Transverse colon (tissue), 4 donors: Measurements from ENCODE around the gene DEAF1. TPM values are rescaled to one million over a fixed set of nuclear protein-coding genes. Genes with fewer than 3 reads are reported as not detected.
A peak's percentile ranks its signal among the peaks of the same experiment; 100 is the strongest.

Experiments
- DNase-seq: peaks from one replicate; pipeline ENCODE4 v3.0.0-alpha.2; 2019
- H3K27ac ChIP-seq, 4 donors: fragments of 200-600 bp; sonication (generic); 2 replicates each; pipeline ENCODE4 v1.5.1; 2016 to 2018; ENCODE audit warnings: inconsistent platforms in 4 of 4
- H3K27me3 ChIP-seq: fragments of 200-600 bp; sonication (generic); 2 replicates; pipeline ENCODE4 v1.5.1; 2017; ENCODE audit warnings: inconsistent platforms
- H3K36me3 ChIP-seq, 4 donors: fragments of 200-600 bp; sonication (generic); 2 replicates each; pipeline ENCODE4 v1.5.1; 2017 to 2019; ENCODE audit warnings: inconsistent platforms in 4 of 4
- H3K4me1 ChIP-seq, 4 donors: fragments of 200-600 bp; sonication (generic); 2 replicates each; pipeline ENCODE4 v1.5.1; 2017 to 2020; ENCODE audit warnings: inconsistent platforms in 4 of 4
- H3K4me3 ChIP-seq, 4 donors: fragments of 200-600 bp; sonication (generic); 1 replicate in 1 of 4; 2 replicates in 3 of 4; pipeline versions ENCODE4 v1.5.1 to v1.6.1; 2017 to 2019; ENCODE audit warnings: inconsistent platforms in 4 of 4
- H3K9me3 ChIP-seq, 2 donors: fragments of 200-600 bp; sonication (generic); 2 replicates each; pipeline ENCODE4 v1.5.1; 2017 to 2019; ENCODE audit warnings: inconsistent platforms in 2 of 2
- CTCF ChIP-seq, 5 experiments: fragments of 200-600 bp in 3 of 5; fragments of 450-650 bp in 2 of 5; sonication (generic) in 3 of 5; IDR thresholded peaks; 1 replicate in 2 of 5; 2 replicates in 3 of 5; pipeline ENCODE4 v1.5.1; 2016 to 2017; ENCODE audit warnings: antibody characterized with exemption in 5 of 5, inconsistent platforms in 3 of 5, mild to moderate bottlenecking in 2 of 5, moderate library complexity in 1 of 5
- EP300 ChIP-seq: sonication (generic); formaldehyde crosslinking; IDR thresholded peaks from one replicate; pipeline ENCODE4 v1.6.1; 2017; ENCODE audit warnings: antibody characterized with exemption, low read depth
- POLR2A ChIP-seq: fragments of 450-650 bp; IDR thresholded peaks from one replicate; pipeline ENCODE4 v1.6.1; 2016; ENCODE audit warnings: antibody characterized with exemption, mild to moderate bottlenecking, moderate library complexity
- POLR2AphosphoS5 ChIP-seq, 3 donors: sonication (generic); formaldehyde crosslinking; IDR thresholded peaks; one replicate each; pipeline ENCODE4 v1.6.1; 2016; ENCODE audit warnings: antibody characterized with exemption in 3 of 3
- WGBS, 2 donors: methylation state at CpG; one replicate each; pipeline ENCODE4 v1.1.5; 2018; ENCODE audit warnings: low coverage in 1 of 2; 5-methylcytosine and 5-hydroxymethylcytosine counted together
- in situ Hi-C, 4 donors: fragments of 200-750 bp; cut with MboI; loops; one replicate each; pipeline versions ENCODE4 v1.15.0 to v1.15.1; 2017; ENCODE audit warnings: low sequenced_read_pairs in 3 of 4, low pct_ligation_motif_present in 1 of 4, low pct_unique_long_range_greater_than_20kb in 1 of 4
- intact Hi-C: fragments of 100-400 bp; cut with DNase I; formaldehyde crosslinking; loops from one replicate; pipeline ENCODE4 v1.15.1; 2023; ENCODE audit warnings: low total_unique reads
- total RNA-seq, 4 donors: library from RNA; depleted of rRNA; stranded (reverse); fragments of >200 nt; gene quantifications; one replicate each; pipeline ENCODE4 v1.1.0, GENCODE V29; 2016

The DEAF1 gene
- total RNA-seq, 4 donors from 2014 or later: 24.4 to 84.5 (median 34.0) TPM

DNA sequence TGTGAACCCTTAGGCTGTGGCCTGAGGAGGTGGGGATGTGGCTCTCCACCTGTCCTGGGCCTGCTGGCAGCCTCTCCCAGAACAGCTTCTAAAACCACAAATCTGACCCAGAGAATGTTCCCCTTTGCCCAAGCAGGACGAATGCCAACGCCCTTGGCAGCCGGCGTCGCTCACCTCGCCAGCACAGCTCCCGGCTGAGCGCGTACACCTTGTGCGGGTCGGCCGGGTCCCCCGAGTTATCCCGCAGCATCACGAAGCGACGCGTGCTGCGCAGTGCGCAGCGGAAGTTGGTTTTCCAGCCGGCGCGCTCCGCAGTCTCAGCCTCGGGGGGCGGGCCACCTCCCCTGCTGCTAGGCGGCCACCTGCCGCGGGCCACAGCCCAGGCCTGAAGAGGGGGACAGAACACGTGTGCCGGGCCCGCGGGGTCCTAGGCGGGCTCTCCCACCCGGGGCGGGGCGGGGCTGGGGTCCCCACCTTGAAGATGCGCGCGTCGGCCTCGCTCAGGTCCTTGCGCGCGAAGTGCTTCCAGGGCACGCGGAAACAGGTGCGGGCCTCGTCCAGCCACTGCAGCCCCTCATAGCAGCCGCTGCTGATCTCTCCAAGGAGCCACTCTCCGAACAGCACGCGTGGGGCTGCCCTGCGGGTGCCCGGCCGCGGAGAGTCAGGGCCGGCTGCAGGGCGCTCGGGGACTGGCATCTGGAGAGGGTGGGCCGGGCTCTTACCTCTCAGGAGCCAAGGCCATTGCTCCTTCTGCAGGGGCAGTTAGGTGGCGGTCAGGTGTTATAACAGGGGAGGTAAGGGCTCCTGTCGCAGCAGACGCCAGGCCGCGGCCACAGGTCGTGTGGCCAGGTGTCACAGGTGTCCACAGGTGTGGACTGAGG, 80.2 kb downstream of the DEAF1 start:
- peaks cover 0 to 16% (median 8%) of the 10 kb centered on the region in 4 donors for H3K36me3 ChIP-seq
- WGBS, 2 donors: 44% methylated on average over 54 of the region's 68 CpGs; no CpG with 5 or more reads in 1 of the 2 donors
- H3K9me3 ChIP-seq: no peaks in the 10 kb centered on the region
- TF ChIP-seq POLR2AphosphoS5 (IDR thresholded peaks at IDR 0.05) (no peak), POLR2A (no peak), CTCF (IDR thresholded peaks at IDR 0.05) (no peak), EP300 (no peak)
- no peaks in the 10 kb centered on the region for H3K27me3 ChIP-seq
- H3K4me3 ChIP-seq: peak overlapping the region; percentile 51 to 82 (median 72)
- peak overlapping the region; percentile 92 to 99 (median 96) for H3K27ac ChIP-seq
- in situ Hi-C loops: no loop called here
- peak; percentile 61 for DNase-seq
- peaks cover 20 to 48% (median 37%) of the 10 kb centered on the region in 4 donors for H3K4me1 ChIP-seq
- intact Hi-C loops: no loop called here

DNA sequence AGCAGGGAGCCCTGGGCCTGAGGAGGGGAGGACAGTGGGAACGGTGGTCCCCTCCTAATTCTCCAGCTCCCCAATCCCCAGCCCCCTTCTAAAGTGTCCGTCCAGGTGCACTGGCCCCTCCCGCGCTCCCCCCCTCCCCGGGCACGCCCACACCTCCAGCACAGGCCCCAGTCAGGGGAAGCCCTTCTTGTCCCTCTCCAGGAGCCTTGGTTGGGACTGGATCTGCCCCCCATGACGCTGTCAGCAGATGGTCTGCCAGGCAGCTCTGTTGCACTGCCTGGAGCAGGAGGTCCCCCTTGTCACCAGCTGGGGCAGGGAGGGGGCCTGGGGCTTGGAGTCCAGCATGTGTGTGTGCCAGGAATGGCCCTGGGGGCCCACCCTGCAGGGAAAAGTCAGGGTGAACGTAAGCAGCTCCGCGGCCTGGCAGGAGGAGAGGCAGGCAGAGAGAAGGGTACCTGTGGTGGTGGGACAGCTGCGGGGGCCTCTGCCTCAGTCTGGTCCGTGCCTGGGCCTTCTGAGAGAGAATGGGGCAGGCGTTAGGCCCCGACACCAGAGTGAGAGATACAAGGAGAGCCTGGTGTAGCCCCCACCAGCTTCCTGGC, 80.9 kb downstream of the DEAF1 start:
- intact Hi-C loops: no loop called here
- 54% methylated on average over 13 of the region's 14 CpGs; no CpG with 5 or more reads in 1 of the 2 donors for WGBS, 2 donors
- H3K36me3 ChIP-seq: peaks cover 0 to 22% (median 9%) of the 10 kb centered on the region in 4 donors

DNA sequence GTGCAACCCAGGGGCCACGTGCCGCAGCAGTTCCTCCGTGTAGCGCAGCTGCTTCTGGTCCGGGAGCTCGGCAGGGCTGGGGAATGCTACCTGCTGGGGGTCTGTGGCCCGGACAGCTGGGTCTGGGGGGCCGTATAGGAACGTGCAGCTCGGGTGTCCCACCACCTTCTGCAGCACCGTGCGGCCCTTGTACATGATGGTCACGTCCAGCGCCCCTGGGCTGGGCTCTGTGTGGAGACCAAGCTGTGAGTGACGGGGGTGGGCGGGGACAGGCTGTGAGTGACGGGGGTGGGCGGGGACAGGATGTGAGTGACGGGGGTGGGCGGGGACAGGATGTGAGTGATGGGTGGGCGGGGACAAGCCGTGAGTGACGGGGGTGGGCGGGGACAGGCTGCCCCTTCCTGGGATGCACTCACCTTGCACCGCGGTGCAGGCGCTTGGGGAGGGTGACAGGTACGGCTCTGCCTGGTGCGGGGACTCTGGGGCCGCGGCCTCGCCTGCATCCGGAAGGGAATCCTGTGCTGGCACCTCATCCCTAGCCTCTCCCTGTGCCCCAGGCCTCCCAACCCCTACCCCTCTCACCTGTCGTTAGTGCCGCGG, 81.6 kb downstream of the DEAF1 start:
- peak; percentile 92 for DNase-seq
- Histone ChIP-seq H3K36me3 (peaks cover 0 to 29% (median 13%) of the 10 kb centered on the region in 4 donors), H3K4me1 (peaks cover 20 to 48% (median 37%) of the 10 kb centered on the region in 4 donors), H3K9me3 (no peaks in the 10 kb centered on the region), H3K27ac (peak overlapping the region; percentile 92 to 99 (median 96)), H3K27me3 (no peaks in the 10 kb centered on the region), H3K4me3 (peak overlapping the region in 2 of 4 donors; percentile 13 to 78)
- 50% methylated on average over 22 of the region's 36 CpGs; no CpG with 5 or more reads in 1 of the 2 donors for WGBS, 2 donors
- intact Hi-C loops (no loop called here), in situ Hi-C loops (no loop called here)
- TF ChIP-seq CTCF (IDR thresholded peaks at IDR 0.05): no peak
- TF ChIP-seq POLR2AphosphoS5 (IDR thresholded peaks at IDR 0.05): peak; percentile 3 to 52 (median 42)
- TF ChIP-seq POLR2A: peak; percentile 37
- TF ChIP-seq EP300: no peak

More for the DNA sequence above, 80.9 kb downstream of the DEAF1 start:
- no peaks in the 10 kb centered on the region for H3K27me3 ChIP-seq
- no peaks in the 10 kb centered on the region for H3K9me3 ChIP-seq
- peaks cover 20 to 48% (median 37%) of the 10 kb centered on the region in 4 donors for H3K4me1 ChIP-seq
- in situ Hi-C loops: no loop called here
- peak overlapping the region in 2 of 4 donors; percentile 13 to 78 for H3K4me3 ChIP-seq
- no peak for TF ChIP-seq EP300
- TF ChIP-seq POLR2AphosphoS5 (IDR thresholded peaks at IDR 0.05): no peak
- no peak for TF ChIP-seq POLR2A
- TF ChIP-seq CTCF (IDR thresholded peaks at IDR 0.05): no peak
- peak; percentile 32 for DNase-seq
- H3K27ac ChIP-seq: peak overlapping the region; percentile 92 to 99 (median 96)

- H3K9me3 ChIP-seq: no peaks in the 10 kb centered on the region
- H3K27ac ChIP-seq: peak overlapping the region; percentile 64 to 96 (median 88)
- TF ChIP-seq CTCF (IDR thresholded peaks at IDR 0.05): no peak
- TF ChIP-seq POLR2AphosphoS5 (IDR thresholded peaks at IDR 0.05): no peak
- no peak for TF ChIP-seq POLR2A
- no peak for TF ChIP-seq EP300
- DNase-seq: no peak
- in situ Hi-C loops (no loop called here), intact Hi-C loops (no loop called here)
- H3K36me3 ChIP-seq: peaks cover 0 to 30% (median 16%) of the 10 kb centered on the region in 4 donors
- H3K4me3 ChIP-seq: no peak overlapping the region
- WGBS, 2 donors: 90% methylated on average over 9 of the region's 10 CpGs; no CpG with 5 or more reads in 1 of the 2 donors
- peaks cover 20 to 48% (median 37%) of the 10 kb centered on the region in 4 donors for H3K4me1 ChIP-seq
- no peaks in the 10 kb centered on the region for H3K27me3 ChIP-seq
Observed at GRCh38 chr11:612961-613300, 82.1 kb downstream of the DEAF1 start.
